A549 treated with CORT108297 at 1 μM for 4 hours (cell line): ENCODE results near the gene RAD23A. TPM values are rescaled to one million over a fixed set of nuclear protein-coding genes. Genes with fewer than 3 reads are reported as not detected.

Source experiments
- total RNA-seq: library from RNA; stranded (reverse); fragments of 200-300 nt; extraction: Qiagen RNA extraction; gene quantifications from 5 replicates; pipeline ENCODE4 v1.2.3, GENCODE V29; 2022

Gene RAD23A
- total RNA-seq: 70.7 to 86.3 TPM (median 80.4 TPM) in 5 replicates

GRCh38 chr19:12945479-12946091 lies at the start of gene RAD23A:
Gene RAD23A (plus strand): TSS chr19:12945862. CDS start chr19:12945949, 87 bp downstream.

GRCh38 chr19:12933287-12934072 lies 12.2 kb upstream of the RAD23A start, which contains the start of gene FARSA:
Gene FARSA (minus strand): TSS chr19:12933711. CDS start chr19:12933696, 15 bp downstream.

DNA sequence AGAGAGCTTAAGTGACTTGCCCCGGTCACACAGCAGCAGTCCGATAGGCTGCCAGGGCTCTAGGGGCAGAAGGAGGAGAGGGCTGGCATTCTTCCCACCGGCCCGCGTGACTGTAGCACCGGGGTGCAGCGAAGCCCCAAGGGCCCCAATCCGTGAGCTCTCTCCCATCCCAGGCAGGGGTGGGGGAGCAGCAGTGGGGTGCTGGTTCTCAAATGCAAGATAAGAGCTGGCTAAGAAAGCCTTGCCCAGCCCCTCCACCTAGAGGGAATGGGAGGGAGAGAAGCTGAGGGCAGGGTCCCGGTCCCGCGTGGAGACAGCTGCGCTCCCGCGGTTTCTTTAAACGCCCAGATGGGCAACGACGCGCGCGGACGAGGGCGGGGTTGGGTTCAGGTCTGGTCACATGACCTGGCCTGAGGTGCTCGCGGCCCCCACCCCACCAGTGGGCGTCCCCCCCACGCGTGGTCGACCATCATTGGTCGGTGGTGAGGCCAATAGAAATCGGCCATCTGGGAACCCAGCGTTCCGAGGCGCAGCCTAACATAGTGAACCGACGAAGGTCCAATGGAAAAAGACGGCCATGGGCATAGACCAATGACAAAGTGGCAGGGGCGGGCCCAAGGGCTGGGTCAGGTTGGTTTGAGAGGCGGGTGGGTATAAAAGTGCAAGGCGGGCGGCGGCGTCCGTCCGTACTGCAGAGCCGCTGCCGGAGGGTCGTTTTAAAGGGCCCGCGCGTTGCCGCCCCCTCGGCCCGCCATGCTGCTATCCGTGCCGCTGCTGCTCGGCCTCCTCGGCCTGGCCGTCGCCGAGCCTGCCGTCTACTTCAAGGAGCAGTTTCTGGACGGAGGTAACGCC lies 7.5 kb upstream of the RAD23A start, which contains the start of gene CALR:
TSS of gene CALR (plus strand) at position 683 of the 852 bp plus-strand sequence. CDS start at position 754, 71 bp downstream.

DNA sequence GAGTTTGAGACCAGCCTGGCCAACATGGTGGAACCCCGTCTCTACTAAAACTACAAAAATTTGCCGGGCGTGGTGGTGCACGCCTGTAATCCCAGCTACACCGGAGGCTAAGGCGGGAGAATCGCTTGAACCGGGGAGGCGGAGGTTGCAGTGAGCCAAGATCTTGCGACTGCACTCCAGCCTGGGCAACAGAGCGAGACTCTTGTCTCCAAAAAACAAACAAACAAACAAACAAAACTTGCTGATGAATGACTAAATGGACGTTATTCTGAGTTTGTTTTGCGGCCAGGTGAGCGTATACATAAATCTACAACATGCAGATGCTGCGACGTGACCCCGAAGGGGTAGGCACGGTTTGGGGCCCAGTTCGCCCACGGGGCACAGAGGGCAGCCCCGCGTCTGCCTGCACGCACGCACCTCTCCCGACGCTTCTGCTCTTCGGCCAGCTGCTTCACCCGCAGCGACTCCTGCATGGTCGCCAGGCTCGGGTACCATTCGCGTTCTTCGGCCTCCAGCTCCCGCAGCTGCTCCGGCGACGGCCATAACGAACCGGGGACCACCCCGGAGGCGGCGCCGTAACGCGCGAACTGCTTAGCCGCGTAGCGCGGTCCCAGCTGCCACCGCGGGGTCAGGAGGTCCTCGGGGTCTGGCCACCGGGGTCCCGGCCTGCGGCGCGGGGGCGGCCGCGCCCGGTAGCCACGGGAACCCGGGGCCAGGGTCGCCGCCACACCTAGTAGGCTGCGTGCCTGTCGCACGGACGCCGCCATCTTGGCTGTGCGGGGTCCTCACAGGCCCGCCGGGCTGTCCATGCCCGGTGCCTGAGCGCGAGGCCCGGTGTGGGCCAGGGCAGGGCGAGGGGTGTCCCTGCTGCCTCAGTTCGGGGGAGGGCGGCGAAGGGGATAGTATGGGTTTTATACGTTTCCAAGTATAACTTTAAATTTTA lies 11.1 kb downstream of the RAD23A start, which contains the start of gene GADD45GIP1:
TSS of gene GADD45GIP1 (minus strand) at position 778 of the 943 bp plus-strand sequence. CDS start at position 767, 11 bp downstream.

DNA sequence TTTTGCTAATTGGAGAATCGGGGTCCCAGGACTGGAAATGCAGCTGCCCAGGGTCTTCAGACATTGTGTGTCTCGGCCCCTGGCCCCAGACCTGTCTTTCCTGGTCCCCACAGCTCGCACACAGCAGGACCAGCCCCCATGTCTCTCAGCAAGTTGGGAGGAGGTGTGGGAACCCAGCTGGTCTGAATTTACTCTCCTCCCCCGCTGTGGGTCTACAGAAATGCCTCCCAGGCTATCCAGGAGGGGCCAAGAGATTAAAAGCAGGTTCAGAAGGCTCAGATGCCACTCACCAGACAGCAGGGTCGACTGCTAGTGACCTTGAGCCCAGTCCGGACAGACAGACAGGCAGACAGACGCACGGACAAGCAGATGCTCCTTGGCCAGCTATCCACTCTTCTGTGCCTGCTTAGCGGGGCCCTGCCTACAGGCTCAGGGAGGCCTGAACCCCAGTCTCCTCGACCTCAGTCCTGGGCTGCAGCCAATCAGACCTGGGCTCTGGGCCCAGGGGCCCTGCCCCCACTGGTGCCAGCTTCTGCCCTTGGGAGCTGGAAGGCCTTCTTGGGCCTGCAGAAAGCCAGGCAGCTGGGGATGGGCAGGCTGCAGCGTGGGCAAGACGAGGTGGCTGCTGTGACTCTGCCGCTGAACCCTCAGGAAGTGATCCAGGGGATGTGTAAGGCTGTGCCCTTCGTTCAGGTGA lies 23.8 kb downstream of the RAD23A start, which contains the start of gene DAND5:
TSS of gene DAND5 (plus strand) at position 285 of the 697 bp plus-strand sequence. CDS start at position 370, 85 bp downstream.

GRCh38 chr19:12994701-12995595 lies 49.3 kb downstream of the RAD23A start, which contains the start of gene NFIX:
Gene NFIX (plus strand): TSS chr19:12995475. CDS start chr19:12995838, 363 bp downstream.

Other genes with a start within 250 kb of the RAD23A start
- gene FBXW9, start 249.2 kb upstream of the RAD23A start, total RNA-seq: 8.7 to 14.0 TPM (median 13.4 TPM) in 5 replicates
- gene TNPO2, start 221.9 kb upstream of the RAD23A start, total RNA-seq: 25.5 to 39.5 TPM (median 35.3 TPM) in 5 replicates
- gene TRIR, start 211.2 kb upstream of the RAD23A start, total RNA-seq: 160 to 199 TPM (median 197 TPM) in 5 replicates
- 67.6 to 102 TPM (median 95.8 TPM) in 5 replicates for gene GET3, start 208.4 kb upstream of the RAD23A start, total RNA-seq
- gene BEST2, start 194.1 kb upstream of the RAD23A start, total RNA-seq: 0.24 to 0.35 TPM (median 0.28 TPM) in 4 of 5 replicates, not detected in the other
- gene HOOK2, start 170.3 kb upstream of the RAD23A start, total RNA-seq: 9.8 to 12.4 TPM (median 10.8 TPM) in 5 replicates
- gene JUNB, start 154.4 kb upstream of the RAD23A start, total RNA-seq: 97.7 to 170 TPM (median 137 TPM) in 5 replicates
- gene PRDX2, start 144.1 kb upstream of the RAD23A start, total RNA-seq: 0.18 to 1.1 TPM (median 0.80 TPM) in 5 replicates
- gene THSD8, start 143.8 kb upstream of the RAD23A start, total RNA-seq: 6.2 to 15.8 TPM (median 9.6 TPM) in 4 of 5 replicates, not detected in the other
- gene RNASEH2A, start 139.3 kb upstream of the RAD23A start, total RNA-seq: 37.6 to 51.5 TPM (median 48.6 TPM) in 5 replicates
- gene RTBDN, start 111.3 kb upstream of the RAD23A start, total RNA-seq: 0.10 to 0.27 TPM (median 0.14 TPM) in 4 of 5 replicates, not detected in the other
- gene MAST1, start 107.3 kb upstream of the RAD23A start, total RNA-seq: 1.5 to 2.0 TPM (median 1.9 TPM) in 5 replicates
- 27.2 to 33.8 TPM (median 32.3 TPM) in 5 replicates for gene DNASE2, start 64.4 kb upstream of the RAD23A start, total RNA-seq
- 0.05 to 0.09 TPM (median 0.06 TPM) in 3 of 5 replicates, not detected in the others for gene KLF1, start 58.7 kb upstream of the RAD23A start, total RNA-seq
- gene GCDH, start 54.7 kb upstream of the RAD23A start, total RNA-seq: 8.8 to 10.0 TPM (median 9.4 TPM) in 5 replicates
- 0.28 to 0.70 TPM (median 0.38 TPM) in 5 replicates for gene SYCE2, start 26.6 kb upstream of the RAD23A start, total RNA-seq
- gene FARSA, start 12.2 kb upstream of the RAD23A start, total RNA-seq: 75.2 to 82.8 TPM (median 78.2 TPM) in 5 replicates
- 507 to 554 TPM (median 516 TPM) in 5 replicates for gene CALR, start 7.3 kb upstream of the RAD23A start, total RNA-seq
- 30.1 to 58.7 TPM (median 54.9 TPM) in 5 replicates for gene GADD45GIP1, start 11.4 kb downstream of the RAD23A start, total RNA-seq
- gene DAND5, start 23.7 kb downstream of the RAD23A start, total RNA-seq: 0.03 to 0.08 TPM (median 0.06 TPM) in 5 replicates
- gene NFIX, start 49.6 kb downstream of the RAD23A start, total RNA-seq: 3.3 to 5.1 TPM (median 4.6 TPM) in 5 replicates
- gene LYL1, start 157.0 kb downstream of the RAD23A start, total RNA-seq: 0.61 to 1.0 TPM (median 0.85 TPM) in 5 replicates
- 38.1 to 45.9 TPM (median 40.7 TPM) in 5 replicates for gene TRMT1, start 170.9 kb downstream of the RAD23A start, total RNA-seq
- gene NACC1, start 172.4 kb downstream of the RAD23A start, total RNA-seq: 31.3 to 44.9 TPM (median 41.3 TPM) in 5 replicates
- 44.6 to 61.5 TPM (median 57.6 TPM) in 5 replicates for gene STX10, start 204.5 kb downstream of the RAD23A start, total RNA-seq
- 52.6 to 79.7 TPM (median 65.9 TPM) in 5 replicates for gene IER2, start 204.5 kb downstream of the RAD23A start, total RNA-seq